Glutamatergic neuron (in vitro differentiated cells): ENCODE data around the gene HOXB6. TPM values are rescaled to one million over a fixed set of nuclear protein-coding genes. Genes with fewer than 3 reads are reported as not detected.

Source experiments
- DNase-seq: peaks from one replicate; pipeline ENCODE4 v3.0.0; 2022
- H3K27ac Mint-ChIP-seq: one replicate; pipeline ENCODE4 v1.8.0; 2020; ENCODE audit warnings: mild to moderate bottlenecking, mixed read lengths, inconsistent platforms; ENCODE audit not compliant: unreplicated experiment
- H3K27me3 Mint-ChIP-seq: one replicate; pipeline ENCODE4 v1.8.0; 2020; ENCODE audit warnings: mild to moderate bottlenecking, moderate library complexity, mixed read lengths, inconsistent platforms; ENCODE audit not compliant: unreplicated experiment
- H3K36me3 Mint-ChIP-seq: one replicate; pipeline ENCODE4 v1.8.0; 2020; ENCODE audit warnings: mild to moderate bottlenecking, mixed read lengths, inconsistent platforms; ENCODE audit not compliant: unreplicated experiment
- H3K4me1 Mint-ChIP-seq: one replicate; pipeline ENCODE4 v1.8.0; 2020; ENCODE audit warnings: mild to moderate bottlenecking, low read depth, mixed read lengths, inconsistent platforms; ENCODE audit not compliant: unreplicated experiment
- H3K4me3 Mint-ChIP-seq: one replicate; pipeline ENCODE4 v1.8.0; 2020; ENCODE audit warnings: mild to moderate bottlenecking, mixed read lengths, inconsistent platforms; ENCODE audit not compliant: unreplicated experiment
- H3K9me3 Mint-ChIP-seq: one replicate; pipeline ENCODE4 v1.8.0; 2020; ENCODE audit warnings: mild to moderate bottlenecking, moderate library complexity, mixed read lengths, inconsistent platforms; ENCODE audit not compliant: unreplicated experiment
- total RNA-seq: library from RNA; stranded (reverse); fragmentation: NEBNext Ultra II Directional; extraction: Animal tissue kit (Norgen Biotek cat#: 25700); gene quantifications from one replicate; pipeline ENCODE4 v1.2.1, GENCODE V29; 2021; ENCODE audit not compliant: unreplicated experiment
- TF ChIP-seq, protein P1 (sequence below): fragments of 200-600 bp; sonication (generic); IDR thresholded peaks from one replicate; pipeline ENCODE4 v1.5.0; 2021; ENCODE audit not compliant: partially characterized antibody, unreplicated experiment

The HOXB6 gene
- total RNA-seq, 1 donor from 2014 or later: not detected

GRCh38 chr17:48634493-48635208, 29.9 kb upstream of the HOXB6 start:
- TF ChIP-seq, protein P1, sequence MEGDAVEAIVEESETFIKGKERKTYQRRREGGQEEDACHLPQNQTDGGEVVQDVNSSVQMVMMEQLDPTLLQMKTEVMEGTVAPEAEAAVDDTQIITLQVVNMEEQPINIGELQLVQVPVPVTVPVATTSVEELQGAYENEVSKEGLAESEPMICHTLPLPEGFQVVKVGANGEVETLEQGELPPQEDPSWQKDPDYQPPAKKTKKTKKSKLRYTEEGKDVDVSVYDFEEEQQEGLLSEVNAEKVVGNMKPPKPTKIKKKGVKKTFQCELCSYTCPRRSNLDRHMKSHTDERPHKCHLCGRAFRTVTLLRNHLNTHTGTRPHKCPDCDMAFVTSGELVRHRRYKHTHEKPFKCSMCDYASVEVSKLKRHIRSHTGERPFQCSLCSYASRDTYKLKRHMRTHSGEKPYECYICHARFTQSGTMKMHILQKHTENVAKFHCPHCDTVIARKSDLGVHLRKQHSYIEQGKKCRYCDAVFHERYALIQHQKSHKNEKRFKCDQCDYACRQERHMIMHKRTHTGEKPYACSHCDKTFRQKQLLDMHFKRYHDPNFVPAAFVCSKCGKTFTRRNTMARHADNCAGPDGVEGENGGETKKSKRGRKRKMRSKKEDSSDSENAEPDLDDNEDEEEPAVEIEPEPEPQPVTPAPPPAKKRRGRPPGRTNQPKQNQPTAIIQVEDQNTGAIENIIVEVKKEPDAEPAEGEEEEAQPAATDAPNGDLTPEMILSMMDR: no peak
- no peak for DNase-seq
- H3K4me3 Mint-ChIP-seq: no peak overlapping the region

DNA sequence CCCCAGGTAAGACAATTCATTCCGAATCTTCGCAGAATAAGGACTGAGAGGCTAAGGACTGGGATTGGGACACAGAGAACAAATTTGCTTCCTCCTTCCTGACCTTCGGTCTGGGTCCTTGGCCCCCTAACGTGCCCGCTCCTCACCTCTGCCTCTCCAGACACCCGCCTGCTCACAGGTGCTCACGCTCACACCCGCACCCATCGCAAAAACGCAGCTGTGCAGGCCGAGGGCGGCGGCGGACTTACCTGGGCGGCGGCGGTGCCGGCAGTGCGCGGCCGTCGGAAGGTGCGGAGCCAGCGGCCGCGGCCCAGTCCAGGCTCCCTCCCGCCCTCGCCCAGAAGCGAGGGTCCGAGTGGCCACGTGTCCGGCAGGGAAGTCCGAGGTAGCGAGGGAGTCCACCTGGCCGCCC, 28.5 kb upstream of the HOXB6 start:
- H3K27me3 Mint-ChIP-seq: peaks cover 40% of the 10 kb centered on the region
- DNase-seq: no peak
- H3K27ac Mint-ChIP-seq: no peak overlapping the region
- TF ChIP-seq, protein P1: no peak
- no peaks in the 10 kb centered on the region for H3K4me1 Mint-ChIP-seq
- peaks cover 5% of the 10 kb centered on the region for H3K9me3 Mint-ChIP-seq
- H3K4me3 Mint-ChIP-seq: no peak overlapping the region
- H3K36me3 Mint-ChIP-seq: no peaks in the 10 kb centered on the region

More at GRCh38 chr17:48634493-48635208, 29.9 kb upstream of the HOXB6 start:
- Mint-ChIP-seq H3K27me3 (peaks cover 38% of the 10 kb centered on the region), H3K36me3 (no peaks in the 10 kb centered on the region), H3K9me3 (peaks cover 5% of the 10 kb centered on the region), H3K4me1 (no peaks in the 10 kb centered on the region), H3K27ac (no peak overlapping the region)

- TF ChIP-seq, protein P1: no peak
- Mint-ChIP-seq H3K9me3 (peaks cover 6% of the 10 kb centered on the region), H3K27ac (no peak overlapping the region), H3K27me3 (peaks cover 43% of the 10 kb centered on the region), H3K4me1 (no peaks in the 10 kb centered on the region), H3K36me3 (no peaks in the 10 kb centered on the region), H3K4me3 (no peak overlapping the region)
- no peak for DNase-seq
Measured at GRCh38 chr17:48632579-48633265, 27.9 kb upstream of the HOXB6 start.

DNA sequence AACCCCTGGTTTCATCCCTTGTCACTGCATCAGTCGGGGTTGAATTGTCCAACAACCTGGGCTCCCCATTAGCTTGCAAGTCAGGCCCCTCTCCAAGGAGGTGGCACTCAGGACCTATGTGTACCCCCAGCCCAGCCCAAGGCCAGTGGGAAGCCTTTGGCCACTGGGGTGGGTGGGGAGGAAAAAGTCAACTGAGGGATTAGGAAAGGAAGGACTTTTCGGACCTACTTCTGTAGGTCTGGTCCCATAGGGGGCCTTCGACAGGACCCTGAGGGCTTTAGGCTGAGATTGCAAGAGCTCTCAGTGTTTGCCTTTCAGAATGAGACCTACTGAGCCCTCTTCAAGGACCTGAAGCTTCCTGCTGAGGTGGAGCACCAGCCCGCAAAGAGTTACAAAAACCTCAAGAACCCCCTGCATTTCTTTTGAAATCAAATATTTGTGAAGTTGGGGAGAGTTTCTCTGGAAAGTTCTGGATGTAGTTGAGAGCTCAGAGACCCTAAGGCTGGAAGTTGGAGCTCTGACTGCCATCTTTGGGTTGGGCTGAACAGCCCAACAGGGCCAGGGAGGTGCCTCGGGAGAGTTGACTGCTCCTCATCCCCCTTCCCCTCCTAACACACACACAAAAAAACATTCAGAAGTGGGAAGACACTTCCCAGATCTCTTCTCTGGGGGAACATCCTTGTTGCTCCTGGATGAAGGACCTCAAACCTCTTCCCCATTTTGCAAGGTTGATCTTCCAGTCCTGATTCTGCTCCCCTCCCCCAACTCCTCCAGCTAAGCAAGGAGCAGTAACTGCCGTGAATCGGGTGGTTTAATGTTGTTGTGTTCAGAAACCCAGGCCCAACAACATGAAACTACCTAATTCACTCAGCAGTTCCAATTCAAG, 27.1 kb upstream of the HOXB6 start:
- Mint-ChIP-seq H3K27me3 (peaks cover 41% of the 10 kb centered on the region), H3K27ac (no peak overlapping the region), H3K4me3 (no peak overlapping the region), H3K9me3 (peaks cover 6% of the 10 kb centered on the region), H3K4me1 (no peaks in the 10 kb centered on the region), H3K36me3 (no peaks in the 10 kb centered on the region)
- DNase-seq: no peak
- TF ChIP-seq, protein P1: no peak
